HG03432 (cell line): ENCODE measurements around the gene YIPF3.
"Not testable (repeated sequence)": the region's sequence is repeated elsewhere in the genome, so short reads cannot be mapped to it uniquely, and the experiment has no call there.

ENCODE experiments used
- ATAC-seq: cut with Tn5 transposase; IDR thresholded peaks from one replicate; pipeline ENCODE4 v1.9.1; 2021; ENCODE audit warnings: mild to moderate bottlenecking, moderate library complexity; ENCODE audit not compliant: unreplicated experiment

The YIPF3 gene

GRCh38 chr6:43509984-43510826 is 6.5 kb downstream of the YIPF3 start, which contains the start of gene LRRC73:
Gene LRRC73 (minus strand): TSS chr6:43510346. CDS start chr6:43509785, 561 bp downstream.
- ATAC-seq: peak; percentile 69

GRCh38 chr6:43509142-43509983 is 7.4 kb downstream of the YIPF3 start:
- peak; percentile 14 for ATAC-seq

- no peak for ATAC-seq
Observed at GRCh38 chr6:43508481-43509141, 8.1 kb downstream of the YIPF3 start.

GRCh38 chr6:43506667-43507471 is 9.9 kb downstream of the YIPF3 start:
- peak; percentile 50 for ATAC-seq

GRCh38 chr6:43506171-43506570 is 10.6 kb downstream of the YIPF3 start:
- ATAC-seq: no peak

- no peak for ATAC-seq
Observed at GRCh38 chr6:43505718-43506117, 11.0 kb downstream of the YIPF3 start.

GRCh38 chr6:43504756-43505593 is 11.8 kb downstream of the YIPF3 start:
- ATAC-seq: no peak

- no peak for ATAC-seq
Observed at GRCh38 chr6:43503443-43503842, 13.3 kb downstream of the YIPF3 start.

GRCh38 chr6:43502666-43503065 is 14.1 kb downstream of the YIPF3 start:
- no peak for ATAC-seq

GRCh38 chr6:43500921-43501320 is 15.8 kb downstream of the YIPF3 start:
- ATAC-seq: no peak

- no peak for ATAC-seq
Observed at GRCh38 chr6:43499028-43499815, 17.5 kb downstream of the YIPF3 start.

GRCh38 chr6:43498291-43498690 is 18.4 kb downstream of the YIPF3 start:
- ATAC-seq: not testable (repeated sequence)

- ATAC-seq: no peak
Observed at GRCh38 chr6:43497689-43498088, 19.0 kb downstream of the YIPF3 start.

- ATAC-seq: no peak
Observed at GRCh38 chr6:43497129-43497396, 19.7 kb downstream of the YIPF3 start.

- ATAC-seq: no peak
Observed at GRCh38 chr6:43496370-43497128, 20.2 kb downstream of the YIPF3 start.

GRCh38 chr6:43495409-43495941 is 21.3 kb downstream of the YIPF3 start:
- no peak for ATAC-seq

GRCh38 chr6:43494766-43495165 is 22.0 kb downstream of the YIPF3 start:
- no peak for ATAC-seq

GRCh38 chr6:43494321-43494720 is 22.4 kb downstream of the YIPF3 start:
- ATAC-seq: no peak
